WI38 (cell line): ENCODE results near the gene OR14J1.
"Not testable (repeated sequence)": the region's sequence is repeated elsewhere in the genome, so short reads cannot be mapped to it uniquely, and the experiment has no call there.

Experiments
- H3K4me3 ChIP-seq: 2 replicates; pipeline ENCODE4 v1.5.1; 2011; ENCODE audit warnings: low read depth, mild to moderate bottlenecking, control low read depth, low read length
- TF ChIP-seq, protein P1 (sequence below): IDR thresholded peaks from 2 replicates; pipeline ENCODE4 v1.5.1; 2012; ENCODE audit warnings: low read depth, mild to moderate bottlenecking, control low read depth, low read length

The OR14J1 gene

DNA sequence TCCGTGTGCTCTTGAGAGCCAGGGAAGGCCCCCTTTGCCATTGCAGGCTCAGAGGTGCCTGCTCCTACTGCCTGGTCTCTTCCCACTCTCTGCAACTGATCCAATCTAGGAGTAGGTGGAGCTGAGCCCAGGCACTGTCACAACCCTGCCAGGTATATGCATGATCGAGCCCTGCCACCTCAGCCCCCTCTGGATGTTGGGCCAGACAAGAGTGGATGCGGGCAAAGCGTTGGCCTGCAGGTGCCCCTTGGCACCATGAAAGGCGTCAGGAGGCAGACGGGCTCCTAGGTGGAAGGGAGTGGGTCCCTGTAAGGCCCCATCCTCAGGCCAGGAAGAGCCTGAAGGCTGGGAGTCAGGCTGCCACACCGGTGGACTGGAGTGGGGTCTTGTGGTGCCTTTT lies 5.9 kb upstream of the OR14J1 start:
- H3K4me3 ChIP-seq = no peak overlapping the region
- TF ChIP-seq, protein P1, sequence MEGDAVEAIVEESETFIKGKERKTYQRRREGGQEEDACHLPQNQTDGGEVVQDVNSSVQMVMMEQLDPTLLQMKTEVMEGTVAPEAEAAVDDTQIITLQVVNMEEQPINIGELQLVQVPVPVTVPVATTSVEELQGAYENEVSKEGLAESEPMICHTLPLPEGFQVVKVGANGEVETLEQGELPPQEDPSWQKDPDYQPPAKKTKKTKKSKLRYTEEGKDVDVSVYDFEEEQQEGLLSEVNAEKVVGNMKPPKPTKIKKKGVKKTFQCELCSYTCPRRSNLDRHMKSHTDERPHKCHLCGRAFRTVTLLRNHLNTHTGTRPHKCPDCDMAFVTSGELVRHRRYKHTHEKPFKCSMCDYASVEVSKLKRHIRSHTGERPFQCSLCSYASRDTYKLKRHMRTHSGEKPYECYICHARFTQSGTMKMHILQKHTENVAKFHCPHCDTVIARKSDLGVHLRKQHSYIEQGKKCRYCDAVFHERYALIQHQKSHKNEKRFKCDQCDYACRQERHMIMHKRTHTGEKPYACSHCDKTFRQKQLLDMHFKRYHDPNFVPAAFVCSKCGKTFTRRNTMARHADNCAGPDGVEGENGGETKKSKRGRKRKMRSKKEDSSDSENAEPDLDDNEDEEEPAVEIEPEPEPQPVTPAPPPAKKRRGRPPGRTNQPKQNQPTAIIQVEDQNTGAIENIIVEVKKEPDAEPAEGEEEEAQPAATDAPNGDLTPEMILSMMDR = no peak

DNA sequence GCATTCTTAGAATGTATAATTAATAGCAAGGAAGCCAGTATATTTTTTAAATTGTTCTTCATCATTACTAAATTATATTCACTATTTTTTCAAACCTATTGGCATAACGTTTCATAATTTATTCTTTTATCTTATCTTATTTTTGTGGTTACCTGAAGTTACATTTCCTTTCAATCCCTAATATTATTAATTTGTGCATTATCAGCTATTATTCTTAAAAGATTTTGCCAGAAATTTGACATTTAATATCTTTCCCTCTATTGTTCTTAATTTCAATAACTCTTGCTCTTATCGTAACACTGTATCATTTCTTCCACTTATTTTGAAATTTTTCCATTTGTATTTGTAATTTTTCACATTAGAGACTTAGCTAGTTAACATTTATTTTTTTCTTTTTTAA lies 18.4 kb downstream of the OR14J1 start:
- H3K4me3 ChIP-seq = no peak overlapping the region
- TF ChIP-seq, protein P1 = no peak

DNA sequence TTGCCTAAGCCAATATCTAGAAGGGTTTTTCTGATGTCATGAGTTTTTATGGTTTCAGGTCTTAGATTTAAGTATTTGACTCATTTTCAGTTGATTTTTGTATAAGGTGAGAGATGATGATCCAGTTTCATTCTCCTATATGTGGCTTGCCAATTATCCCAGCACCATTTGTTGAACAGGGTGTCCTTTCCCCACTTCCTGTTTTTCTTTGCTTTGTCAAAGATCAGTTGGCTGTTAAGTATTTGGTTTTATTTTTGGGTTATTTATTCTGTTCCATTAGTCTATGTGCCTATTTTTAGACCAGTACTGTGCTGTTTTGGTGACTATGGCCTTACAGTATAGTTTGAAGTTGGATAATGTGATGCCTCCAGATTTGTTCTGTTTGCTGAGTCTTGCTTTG lies 21.8 kb downstream of the OR14J1 start:
- H3K4me3 ChIP-seq = not testable (repeated sequence)

DNA sequence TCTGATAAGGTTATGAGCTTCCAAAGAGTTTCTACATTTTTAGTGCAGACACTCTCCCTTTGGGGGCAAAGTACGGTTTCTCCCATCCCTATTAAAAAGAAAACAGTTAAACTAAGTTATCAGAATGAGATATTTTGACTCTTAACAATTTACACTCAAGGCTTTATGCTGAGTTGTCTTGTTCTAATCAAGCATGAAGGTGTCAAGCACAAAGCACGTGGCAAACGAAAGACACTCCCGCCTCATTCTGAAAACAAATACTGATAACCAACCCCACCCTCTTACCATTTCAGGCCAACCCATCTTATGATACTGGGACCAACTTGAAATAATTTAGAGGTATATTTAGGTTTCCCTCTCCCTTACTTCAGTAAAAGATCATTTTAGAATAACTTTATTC lies 24.3 kb downstream of the OR14J1 start:
- no peak overlapping the region for H3K4me3 ChIP-seq
- TF ChIP-seq, protein P1 = no peak

DNA sequence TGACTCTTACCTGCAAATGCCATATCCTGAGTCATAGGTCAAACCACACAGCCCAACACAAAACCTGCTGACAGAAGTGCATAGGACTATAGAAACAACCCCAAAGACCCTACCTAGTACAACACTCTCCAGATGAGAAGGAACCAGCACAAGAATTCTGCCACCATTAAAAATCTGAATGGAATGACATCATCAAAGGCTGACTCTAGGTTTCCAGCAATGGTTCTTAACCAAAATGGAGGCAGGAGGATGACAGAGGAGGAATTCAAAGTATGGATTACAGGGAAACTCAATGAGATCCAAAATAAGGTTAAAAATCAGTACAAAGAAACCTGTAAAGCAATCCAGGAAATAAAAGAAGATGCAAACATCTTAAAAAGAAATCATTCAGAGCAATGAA lies 31.2 kb downstream of the OR14J1 start:
- TF ChIP-seq, protein P1 = no peak
- H3K4me3 ChIP-seq = no peak overlapping the region

DNA sequence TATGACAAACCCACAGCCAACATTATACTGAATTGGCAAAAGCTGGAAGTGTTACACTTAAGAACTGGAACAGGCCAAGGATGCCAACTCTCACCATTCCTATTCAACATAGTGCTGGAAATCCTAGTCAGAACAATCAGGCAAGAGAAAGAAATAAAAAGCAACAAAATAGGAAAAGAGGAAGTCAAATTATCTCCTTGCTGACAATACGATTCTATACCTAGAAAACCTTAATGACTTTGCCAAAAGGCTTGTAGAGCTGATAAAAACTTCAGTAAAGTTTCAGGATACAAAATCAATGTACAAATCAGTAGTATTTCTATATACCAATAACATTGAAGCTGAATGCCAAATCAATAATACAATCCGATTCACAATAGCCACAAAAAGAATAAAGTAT lies 34.8 kb downstream of the OR14J1 start:
- H3K4me3 ChIP-seq = no peak overlapping the region
- TF ChIP-seq, protein P1 = no peak

DNA sequence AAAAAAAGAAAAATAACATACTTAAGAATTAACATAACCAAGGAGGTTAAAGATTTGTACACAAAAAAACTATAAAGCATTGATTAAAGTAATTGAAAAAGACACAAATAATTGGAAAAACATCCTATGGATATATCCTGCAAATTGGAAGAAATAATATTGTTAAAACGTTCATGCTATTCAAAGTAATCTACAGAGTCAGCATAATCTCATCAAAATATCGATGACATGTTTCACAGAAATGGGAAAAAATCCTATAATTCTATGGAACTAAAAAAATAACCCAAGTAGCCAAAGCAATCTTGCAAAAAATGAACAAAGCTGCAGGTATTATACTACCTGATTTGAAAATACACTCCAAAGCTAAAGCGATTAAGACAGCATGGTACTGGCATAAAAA lies 43.9 kb downstream of the OR14J1 start:
- H3K4me3 ChIP-seq = no peak overlapping the region
- TF ChIP-seq, protein P1 = no peak

DNA sequence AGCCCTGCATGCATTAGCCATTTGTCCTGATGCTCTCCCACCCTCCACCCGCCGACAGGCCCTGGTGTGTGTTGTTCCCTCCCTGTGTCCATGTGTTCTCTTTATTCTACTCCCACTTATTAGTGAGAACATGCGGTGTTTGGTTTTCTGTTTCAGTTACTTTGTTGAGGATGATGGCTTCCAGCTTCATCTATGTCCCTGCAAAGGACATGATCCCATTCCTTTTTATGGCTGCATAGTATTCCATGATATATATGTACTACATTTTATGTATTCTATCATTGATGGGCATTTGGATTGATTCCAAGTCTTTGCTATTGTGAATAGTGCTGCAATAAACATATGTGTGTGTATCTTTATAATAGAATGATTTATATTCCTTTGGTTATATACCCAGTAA lies 47.8 kb downstream of the OR14J1 start:
- H3K4me3 ChIP-seq = not testable (repeated sequence)

DNA sequence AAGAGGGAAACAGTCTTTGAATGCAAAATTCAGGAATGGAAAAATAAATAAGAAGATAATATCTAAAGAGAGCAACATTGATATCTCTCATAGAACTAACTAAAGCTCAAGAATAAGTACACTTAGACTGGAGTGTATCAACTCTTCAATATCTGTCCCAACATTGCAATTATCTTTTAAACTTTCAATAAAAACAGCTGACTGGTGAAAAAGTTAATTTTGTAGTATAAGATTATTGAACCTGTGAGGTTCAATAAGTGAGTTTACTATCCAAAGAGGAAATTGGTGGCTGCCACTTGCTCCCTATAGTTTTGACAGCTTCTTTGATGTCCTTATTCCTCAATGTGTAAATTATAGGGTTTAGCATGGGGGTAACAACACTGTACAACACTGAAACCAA lies 53.5 kb downstream of the OR14J1 start:
- no peak overlapping the region for H3K4me3 ChIP-seq
- TF ChIP-seq, protein P1 = no peak
